Calu3 (cell line): ENCODE results near the gene HESX1. TPM values are rescaled to one million over a fixed set of nuclear protein-coding genes. Genes with fewer than 3 reads are reported as not detected.

Experiments used
- BruUV-seq: library from RNA; stranded (reverse); fragments of 400-500 nt; replicated peaks from 2 replicates; lab custom pipeline; 2021; lab: Mats Ljungman, UMichigan
- CTCF ChIA-PET: fragments of 300-600 bp; sonication (Branson Sonifier 250); formaldehyde crosslinking; loops from one replicate; lab custom pipeline; 2022; ENCODE audit warnings: antibody characterized with exemption; lab: Charles Lee
- DNase-seq: peaks from one replicate; pipeline ENCODE4 v3.0.0; 2022
- H3K27ac Mint-ChIP-seq: one replicate; pipeline ENCODE4 v1.8.0; 2022; ENCODE audit warnings: mixed read lengths; ENCODE audit not compliant: unreplicated experiment
- H3K27me3 Mint-ChIP-seq: one replicate; pipeline ENCODE4 v1.8.0; 2022; ENCODE audit warnings: mixed read lengths; ENCODE audit not compliant: unreplicated experiment
- H3K36me3 Mint-ChIP-seq: one replicate; pipeline ENCODE4 v1.8.0; 2022; ENCODE audit warnings: mild to moderate bottlenecking, moderate library complexity, mixed read lengths; ENCODE audit not compliant: insufficient read depth, unreplicated experiment
- H3K4me1 Mint-ChIP-seq: one replicate; pipeline ENCODE4 v1.8.0; 2022; ENCODE audit warnings: mild to moderate bottlenecking, low read depth, mixed read lengths; ENCODE audit not compliant: unreplicated experiment
- H3K4me3 Mint-ChIP-seq: one replicate; pipeline ENCODE4 v1.8.0; 2022; ENCODE audit warnings: mild to moderate bottlenecking, low read depth, moderate library complexity, mixed read lengths; ENCODE audit not compliant: unreplicated experiment
- H3K9me3 Mint-ChIP-seq: one replicate; pipeline ENCODE4 v1.8.0; 2022; ENCODE audit warnings: low read depth, mixed read lengths; ENCODE audit not compliant: unreplicated experiment
- CTCF ChIP-seq: fragments of 200-600 bp; IDR thresholded peaks from one replicate; pipeline ENCODE4 v1.8.0; 2022; ENCODE audit warnings: antibody characterized with exemption; ENCODE audit not compliant: unreplicated experiment
- intact Hi-C: fragments of 100-400 bp; cut with micrococcal nuclease; formaldehyde crosslinking; loops from one replicate; pipeline ENCODE4 v1.10.0; 2022; ENCODE audit not compliant: unreplicated experiment
- total RNA-seq: library from RNA; stranded (reverse); gene quantifications from 2 replicates; pipeline ENCODE4 v1.2.3, GENCODE V29; 2022

HESX1 gene
- total RNA-seq, 1 experiment from 2014 or later: 0.78 TPM

- Mint-ChIP-seq H3K4me3 (no peak overlapping the region), H3K4me1 (peaks cover 12% of the 10 kb centered on the region), H3K27ac (no peak overlapping the region), H3K36me3 (no peaks in the 10 kb centered on the region), H3K27me3 (no peaks in the 10 kb centered on the region), H3K9me3 (no peaks in the 10 kb centered on the region)
- TF ChIP-seq CTCF: no peak
- CTCF ChIA-PET: no interaction called here
- intact Hi-C loops: no loop called here
- DNase-seq: no peak
- no TSS peak for BruUV-seq
Measured at GRCh38 chr3:57173687-57174086, 26.1 kb downstream of the HESX1 start.

- Mint-ChIP-seq H3K4me1 (peaks cover 23% of the 10 kb centered on the region), H3K27ac (no peak overlapping the region), H3K4me3 (no peak overlapping the region), H3K27me3 (peaks cover 14% of the 10 kb centered on the region), H3K9me3 (no peaks in the 10 kb centered on the region), H3K36me3 (peaks cover under 1% of the 10 kb centered on the region)
- DNase-seq: no peak
- CTCF ChIA-PET: interaction anchor here (0.6 kb wide), 1 partner anchor 469 kb away, joined by 3 read pairs; no protein-coding TSS in a partner anchor
- TF ChIP-seq CTCF: no peak
- no TSS peak for BruUV-seq
- intact Hi-C loops: no loop called here
Measured at GRCh38 chr3:57170946-57171345, 28.8 kb downstream of the HESX1 start.

- intact Hi-C loops: loop anchor here (5.0 kb wide), 1 partner anchor 68 kb away; no protein-coding TSS in a partner anchor
- BruUV-seq: no TSS peak
- CTCF ChIA-PET: no interaction called here
- Mint-ChIP-seq H3K27me3 (peaks cover 14% of the 10 kb centered on the region), H3K4me3 (peak overlapping the region; percentile 56), H3K9me3 (no peaks in the 10 kb centered on the region), H3K4me1 (peaks cover 26% of the 10 kb centered on the region), H3K36me3 (peaks cover 9% of the 10 kb centered on the region), H3K27ac (no peak overlapping the region)
- peak; percentile 76 for TF ChIP-seq CTCF
- DNase-seq: peak; percentile 87
Measured at GRCh38 chr3:57169872-57170623, 29.7 kb downstream of the HESX1 start.

- no peak for TF ChIP-seq CTCF
- no peak overlapping the region for H3K27ac Mint-ChIP-seq
- H3K4me1 Mint-ChIP-seq: peaks cover 26% of the 10 kb centered on the region
- BruUV-seq: no TSS peak
- no peak for DNase-seq
- no peak overlapping the region for H3K4me3 Mint-ChIP-seq
- CTCF ChIA-PET: no interaction called here
- intact Hi-C loops: loop anchor here (5.0 kb wide), 1 partner anchor 67 kb away; no protein-coding TSS in a partner anchor
- H3K9me3 Mint-ChIP-seq: no peaks in the 10 kb centered on the region
- H3K36me3 Mint-ChIP-seq: peaks cover 18% of the 10 kb centered on the region
- H3K27me3 Mint-ChIP-seq: peaks cover 21% of the 10 kb centered on the region
Measured at GRCh38 chr3:57169108-57169507, 30.7 kb downstream of the HESX1 start.
